ENCODE results near the gene XNDC1N.

GRCh38 chr11:71927820-71928736 lies at the start of gene XNDC1N:
- TF ChIP-seq EP300 (IDR thresholded peaks at IDR 0.05): no peak
- TF ChIP-seq CTCF (IDR thresholded peaks at IDR 0.05): no peak
